Endothelial cell of umbilical vein (primary cell): ENCODE measurements around the gene CNTNAP2. TPM values are rescaled to one million over a fixed set of nuclear protein-coding genes. Genes with fewer than 3 reads are reported as not detected.

ENCODE experiments used
- BruUV-seq: library from RNA; stranded (reverse); fragments of 400-500 nt; replicated peaks from 2 replicates; lab custom pipeline; 2021; lab: Mats Ljungman, UMichigan
- CTCF ChIA-PET: fragments of 300-600, 350-600 bp; sonication (Branson Sonifier 250); formaldehyde crosslinking; loops from one replicate; lab custom pipeline; 2021; ENCODE audit warnings: antibody characterized with exemption, inconsistent platforms; lab: Charles Lee
- POLR2A ChIA-PET: fragments of 300-600, 350-600 bp; sonication (Branson Sonifier 250); formaldehyde crosslinking; loops from one replicate; lab custom pipeline; 2021; ENCODE audit warnings: antibody characterized with exemption, inconsistent platforms; lab: Charles Lee
- DNase-seq: peaks from one replicate; pipeline ENCODE4 v3.0.0-alpha.2; 2011; ENCODE audit warnings: low read depth, low spot score
- FAIRE-seq: peaks from 2 replicates; lab custom pipeline; 2011; peaks lifted over from hg19 to GRCh38; lab: Jason Lieb, UNC
- H2AFZ ChIP-seq: 2 replicates; pipeline ENCODE4 v1.6.0; 2012; ENCODE audit warnings: low read depth, low read length, control low read depth, inconsistent platforms
- H3K27ac ChIP-seq: 2 replicates; pipeline ENCODE4 v1.5.1; 2011; ENCODE audit warnings: low read depth, mild to moderate bottlenecking, control low read depth, low read length, moderate library complexity; ENCODE audit not compliant: insufficient read depth
- H3K27me3 ChIP-seq, 2 experiments: 2 replicates each; pipeline versions ENCODE4 v1.6.0 to v1.6.1; 2011; ENCODE audit warnings: low read length in 2 of 2, mixed read lengths in 1 of 2; ENCODE audit not compliant: control insufficient read depth in 2 of 2, insufficient read depth in 2 of 2
- H3K36me3 ChIP-seq, 2 experiments: 2 replicates in 1 of 2; 3 replicates in 1 of 2; pipeline ENCODE4 v1.5.1; 2011; ENCODE audit warnings: low read length in 2 of 2, mild to moderate bottlenecking in 1 of 2, moderate library complexity in 1 of 2; ENCODE audit not compliant: control insufficient read depth in 2 of 2, insufficient read depth in 2 of 2; ENCODE audit errors: extremely low read depth in 1 of 2
- H3K4me1 ChIP-seq: 3 replicates; pipeline ENCODE4 v1.5.1; 2011; ENCODE audit warnings: mild to moderate bottlenecking, low read length; ENCODE audit not compliant: control insufficient read depth, insufficient read depth; ENCODE audit errors: extremely low read depth
- H3K4me2 ChIP-seq: 2 replicates; pipeline ENCODE4 v1.6.1; 2011; ENCODE audit warnings: low read length, control low read depth, mixed read lengths; ENCODE audit not compliant: insufficient read depth
- H3K4me3 ChIP-seq, 3 experiments: fragments of 200-600 bp in 1 of 3; sonication (generic), shearing (Covaris generic) in 1 of 3; replicated peaks in 1 of 3; 2 replicates each; pipeline ENCODE4 v1.5.1; 2011 to 2016; ENCODE audit warnings: control low read depth in 3 of 3, low read length in 3 of 3, mild to moderate bottlenecking in 2 of 3, inconsistent platforms in 1 of 3, low read depth in 1 of 3, moderate library complexity in 1 of 3; ENCODE audit not compliant: insufficient read depth in 1 of 3
- H3K79me2 ChIP-seq: 2 replicates; pipeline ENCODE4 v1.6.0; 2012; ENCODE audit warnings: low read length, inconsistent platforms; ENCODE audit not compliant: control insufficient read depth, insufficient read depth
- H3K9ac ChIP-seq: replicated peaks from 2 replicates; pipeline ENCODE3; 2011; ENCODE audit warnings: low read length, control low read depth; ENCODE audit not compliant: insufficient read depth; ENCODE audit errors: extremely low read depth
- H3K9me1 ChIP-seq: replicated peaks from 3 replicates; pipeline ENCODE4 v1.6.0; 2011; ENCODE audit warnings: mild to moderate bottlenecking, low read length; ENCODE audit not compliant: control insufficient read depth, insufficient read depth; ENCODE audit errors: extremely low read depth
- H3K9me3 ChIP-seq: replicated peaks from 2 replicates; pipeline ENCODE4 v1.5.1; 2012; ENCODE audit warnings: low read length, inconsistent platforms; ENCODE audit not compliant: control insufficient read depth, insufficient read depth
- H4K20me1 ChIP-seq: replicated peaks from 2 replicates; pipeline ENCODE3; 2011; ENCODE audit warnings: mild to moderate bottlenecking, low read length; ENCODE audit not compliant: control insufficient read depth, insufficient read depth; ENCODE audit errors: extremely low read depth
- EZH2 ChIP-seq: IDR thresholded peaks from 2 replicates; pipeline ENCODE4 v1.6.1; 2012; ENCODE audit warnings: borderline replicate concordance, low read depth, mild to moderate bottlenecking, moderate library complexity, low read length, inconsistent platforms; ENCODE audit not compliant: severe bottlenecking
- FOS ChIP-seq: IDR thresholded peaks from 2 replicates; pipeline ENCODE4 v1.6.1; 2011; ENCODE audit warnings: mild to moderate bottlenecking, low read length, moderate library complexity, borderline replicate concordance; ENCODE audit not compliant: insufficient read depth
- GATA2 ChIP-seq: IDR thresholded peaks from 2 replicates; pipeline ENCODE4 v1.7.0; 2011; ENCODE audit warnings: low read depth, mild to moderate bottlenecking, moderate library complexity, mixed read lengths, low read length; ENCODE audit not compliant: insufficient read length, insufficient read depth
- JUN ChIP-seq: IDR thresholded peaks from 2 replicates; pipeline ENCODE4 v1.6.1; 2011; ENCODE audit warnings: borderline replicate concordance, low read depth; ENCODE audit not compliant: insufficient read length, insufficient read depth
- MYC ChIP-seq: IDR thresholded peaks from one replicate; pipeline ENCODE4 v1.6.1; 2011; ENCODE audit warnings: mild to moderate bottlenecking, low read depth, low read length
- POLR2A ChIP-seq: IDR thresholded peaks from 2 replicates; pipeline ENCODE4 v1.6.1; 2012; ENCODE audit warnings: low read depth, mild to moderate bottlenecking, control low read depth, low read length
- POLR2AphosphoS5 ChIP-seq: IDR thresholded peaks from 2 replicates; pipeline ENCODE4 v1.6.1; 2012; ENCODE audit warnings: low read depth, mild to moderate bottlenecking, control low read depth, low read length, moderate library complexity; ENCODE audit not compliant: insufficient read depth
- dilution Hi-C: fragments of 300-500 bp; cut with MboI; formaldehyde crosslinking; loops from one replicate; pipeline ENCODE4 v1.15.0; 2019; ENCODE audit warnings: low sequenced_read_pairs; ENCODE audit not compliant: extremely low pct_ligation_motif_present
- intact Hi-C: fragments of 100-400 bp; cut with micrococcal nuclease; formaldehyde crosslinking; loops from one replicate; pipeline ENCODE4 v1.10.0; 2022
- polyA plus RNA-seq, 4 experiments: library from polyadenylated mRNA; depleted of rRNA in 3 of 4; stranded (reverse) in 3 of 4; unstranded in 1 of 4; fragments of >200 nt; gene quantifications; 2 replicates each; pipeline versions ENCODE4 v1.2.1 to v1.2.3, GENCODE V29; 2011 to 2012; ENCODE audit warnings: missing spikeins in 1 of 4
- total RNA-seq: library from RNA; stranded (reverse); gene quantifications from 2 replicates; pipeline ENCODE4 v1.2.3, GENCODE V29; 2021
- TF ChIP-seq, protein P1 (sequence below): IDR thresholded peaks from 2 replicates; pipeline ENCODE4 v1.6.1; 2011; ENCODE audit not compliant: insufficient read depth, insufficient read length
- TF ChIP-seq, protein P2 (sequence below), 2 donors: IDR thresholded peaks; 1 replicate in 1 of 2; 2 replicates in 1 of 2; pipeline ENCODE4 v1.5.1; 2011; ENCODE audit warnings: low read length in 2 of 2, mild to moderate bottlenecking in 2 of 2, moderate library complexity in 2 of 2, control low read depth in 1 of 2, inconsistent platforms in 1 of 2, low read depth in 1 of 2; ENCODE audit not compliant: insufficient read depth in 1 of 2; ENCODE audit errors: extremely low read depth in 1 of 2

The CNTNAP2 gene
- total and polyA plus RNA-seq, 2 donors (not counting 3 experiments of a cell fraction or from before 2014, with no cell fraction given): not detected

DNA sequence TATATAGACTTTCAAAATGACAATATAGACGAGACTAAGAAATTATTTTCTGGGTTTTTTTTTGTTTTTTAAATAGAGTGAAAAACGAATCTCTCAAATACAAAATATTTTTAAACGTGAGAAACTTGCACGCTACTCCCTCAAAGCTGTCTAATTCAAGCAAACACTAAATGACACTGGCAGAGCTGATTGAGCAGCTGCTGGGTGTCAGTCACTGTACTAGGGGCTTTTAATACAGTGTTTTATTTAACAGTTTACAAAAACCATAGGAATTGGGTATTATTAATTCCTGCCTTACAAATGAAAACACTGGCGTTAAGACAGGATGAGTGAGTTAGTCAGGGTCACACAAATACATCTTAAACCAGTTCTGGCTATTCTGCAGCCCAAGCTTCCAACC is 1264.3 kb downstream of the CNTNAP2 start:
- no TSS peak for BruUV-seq
- H3K27ac ChIP-seq: no peak overlapping the region
- H3K9ac ChIP-seq: no peak overlapping the region
- H3K27me3 ChIP-seq: no peaks in the 10 kb centered on the region
- intact Hi-C loops: no loop called here
- H3K9me3 ChIP-seq: peaks cover 2% of the 10 kb centered on the region
- H3K4me3 ChIP-seq: no peak overlapping the region
- H3K36me3 ChIP-seq: no peaks in the 10 kb centered on the region
- DNase-seq (no peak), FAIRE-seq (no peak)
- H3K4me1 ChIP-seq: no peaks in the 10 kb centered on the region
- POLR2A ChIA-PET: no interaction called here
- no peaks in the 10 kb centered on the region for H3K9me1 ChIP-seq
- H2AFZ ChIP-seq: no peak overlapping the region
- no peak for TF ChIP-seq FOS
- no peak for TF ChIP-seq POLR2AphosphoS5
- TF ChIP-seq, protein P1, sequence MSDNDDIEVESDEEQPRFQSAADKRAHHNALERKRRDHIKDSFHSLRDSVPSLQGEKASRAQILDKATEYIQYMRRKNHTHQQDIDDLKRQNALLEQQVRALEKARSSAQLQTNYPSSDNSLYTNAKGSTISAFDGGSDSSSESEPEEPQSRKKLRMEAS: no peak
- TF ChIP-seq, protein P2, sequence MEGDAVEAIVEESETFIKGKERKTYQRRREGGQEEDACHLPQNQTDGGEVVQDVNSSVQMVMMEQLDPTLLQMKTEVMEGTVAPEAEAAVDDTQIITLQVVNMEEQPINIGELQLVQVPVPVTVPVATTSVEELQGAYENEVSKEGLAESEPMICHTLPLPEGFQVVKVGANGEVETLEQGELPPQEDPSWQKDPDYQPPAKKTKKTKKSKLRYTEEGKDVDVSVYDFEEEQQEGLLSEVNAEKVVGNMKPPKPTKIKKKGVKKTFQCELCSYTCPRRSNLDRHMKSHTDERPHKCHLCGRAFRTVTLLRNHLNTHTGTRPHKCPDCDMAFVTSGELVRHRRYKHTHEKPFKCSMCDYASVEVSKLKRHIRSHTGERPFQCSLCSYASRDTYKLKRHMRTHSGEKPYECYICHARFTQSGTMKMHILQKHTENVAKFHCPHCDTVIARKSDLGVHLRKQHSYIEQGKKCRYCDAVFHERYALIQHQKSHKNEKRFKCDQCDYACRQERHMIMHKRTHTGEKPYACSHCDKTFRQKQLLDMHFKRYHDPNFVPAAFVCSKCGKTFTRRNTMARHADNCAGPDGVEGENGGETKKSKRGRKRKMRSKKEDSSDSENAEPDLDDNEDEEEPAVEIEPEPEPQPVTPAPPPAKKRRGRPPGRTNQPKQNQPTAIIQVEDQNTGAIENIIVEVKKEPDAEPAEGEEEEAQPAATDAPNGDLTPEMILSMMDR (IDR thresholded peaks at IDR 0.05; ENCODE audit: extremely low read depth in 1 of 2, insufficient read depth in 1 of 2, low read depth in 1 of 2, low read length in 2 of 2): no peak
- no peak for TF ChIP-seq JUN
- TF ChIP-seq MYC: no peak
- no peak for TF ChIP-seq GATA2
- TF ChIP-seq POLR2A: no peak
- no peak for TF ChIP-seq EZH2
- CTCF ChIA-PET: no interaction called here
- H4K20me1 ChIP-seq: no peaks in the 10 kb centered on the region
- no peaks in the 10 kb centered on the region for H3K79me2 ChIP-seq
- dilution Hi-C loops: no loop called here
- H3K4me2 ChIP-seq: no peak overlapping the region
